Muscle of arm (tissue), 12 donors: Measurements from ENCODE around the gene NUDT4. TPM values are rescaled to one million over a fixed set of nuclear protein-coding genes. Genes with fewer than 3 reads are reported as not detected.
"Not testable (repeated sequence)": the region's sequence is repeated elsewhere in the genome, so short reads cannot be mapped to it uniquely, and the experiment has no call there.

Experiments
- DNase-seq: peaks from one replicate; pipeline ENCODE4 v3.0.0-alpha.2; 2013
- polyA plus RNA-seq, 12 donors: library from polyadenylated mRNA; unstranded; fragments of 120-200 nt; gene quantifications; one replicate each; pipeline ENCODE4 v1.2.1, GENCODE V29; 2013; ENCODE audit not compliant: insufficient read length in 12 of 12

NUDT4 gene
- polyA plus RNA-seq, 12 donors = 70.5 to 114 (median 88.6) TPM; not detected in 1

- DNase-seq = no peak
Measured at GRCh38 chr12:93425736-93426411, 48.1 kb downstream of the NUDT4 start.

GRCh38 chr12:93426412-93426805 is 48.7 kb downstream of the NUDT4 start:
- no peak for DNase-seq

DNA sequence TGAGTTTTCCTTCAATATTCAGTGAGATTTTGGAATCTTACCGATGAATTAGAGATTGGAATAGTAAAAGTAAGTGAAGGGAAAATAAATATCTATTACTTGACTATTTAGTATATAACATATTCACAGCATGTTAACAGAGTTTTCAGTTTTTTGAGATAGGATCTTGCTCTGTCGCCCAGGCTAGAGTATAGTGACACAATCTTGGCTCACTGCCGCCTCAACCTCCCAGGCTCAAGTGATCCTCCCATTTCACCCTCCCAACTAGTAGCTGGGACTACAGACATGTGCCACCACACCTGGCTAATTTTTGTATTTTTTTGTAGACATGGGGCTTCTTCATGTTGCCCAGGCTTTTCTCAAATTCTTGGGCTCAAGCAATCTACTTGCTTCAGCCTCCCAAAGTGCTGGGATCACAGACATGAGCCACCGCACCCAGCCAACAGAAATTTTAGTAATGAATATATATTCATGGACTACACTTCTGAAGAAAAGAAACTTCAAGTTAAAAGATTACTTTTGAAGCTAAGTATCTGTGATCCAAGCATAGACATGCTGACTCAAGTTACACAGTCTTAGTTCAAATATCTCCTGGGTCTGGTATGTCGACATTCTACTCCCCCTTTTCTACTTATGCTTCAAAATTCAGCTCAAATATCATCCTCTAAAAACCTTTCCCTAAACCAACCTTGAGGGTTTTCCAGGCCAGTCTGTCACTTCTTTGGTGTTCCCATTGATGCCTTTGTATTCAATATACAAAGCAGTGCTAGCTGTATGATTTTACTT is 50.2 kb downstream of the NUDT4 start:
- no peak for DNase-seq

- DNase-seq = no peak
Measured at GRCh38 chr12:93429448-93429847, 51.7 kb downstream of the NUDT4 start.

GRCh38 chr12:93429852-93430251 is 52.1 kb downstream of the NUDT4 start:
- DNase-seq = no peak

DNA sequence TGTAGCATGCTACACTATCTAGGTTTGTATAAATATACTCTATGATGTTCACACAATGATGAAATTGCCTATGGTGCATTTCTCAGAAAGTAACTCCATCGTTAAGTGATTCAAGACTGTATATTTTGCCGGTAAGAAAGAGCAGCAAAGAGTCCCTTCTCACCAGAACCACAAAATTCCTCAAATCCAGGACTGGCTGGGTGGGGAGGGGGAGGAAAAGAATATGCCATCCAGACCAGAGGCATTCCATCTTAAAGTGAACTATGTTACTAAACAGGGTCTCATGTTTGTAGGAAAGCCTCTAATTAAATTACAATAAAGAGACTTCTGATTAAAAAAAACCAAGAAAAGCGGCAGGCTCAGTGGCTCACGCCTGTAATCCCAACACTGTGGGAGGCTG is 52.6 kb downstream of the NUDT4 start:
- DNase-seq = no peak

GRCh38 chr12:93432031-93432430 is 54.3 kb downstream of the NUDT4 start:
- DNase-seq = not testable (repeated sequence)

- DNase-seq = no peak
Measured at GRCh38 chr12:93434256-93434865, 56.6 kb downstream of the NUDT4 start.

- DNase-seq = no peak
Measured at GRCh38 chr12:93438266-93439050, 60.7 kb downstream of the NUDT4 start.

GRCh38 chr12:93440043-93440835 is 62.5 kb downstream of the NUDT4 start:
- DNase-seq = no peak

DNA sequence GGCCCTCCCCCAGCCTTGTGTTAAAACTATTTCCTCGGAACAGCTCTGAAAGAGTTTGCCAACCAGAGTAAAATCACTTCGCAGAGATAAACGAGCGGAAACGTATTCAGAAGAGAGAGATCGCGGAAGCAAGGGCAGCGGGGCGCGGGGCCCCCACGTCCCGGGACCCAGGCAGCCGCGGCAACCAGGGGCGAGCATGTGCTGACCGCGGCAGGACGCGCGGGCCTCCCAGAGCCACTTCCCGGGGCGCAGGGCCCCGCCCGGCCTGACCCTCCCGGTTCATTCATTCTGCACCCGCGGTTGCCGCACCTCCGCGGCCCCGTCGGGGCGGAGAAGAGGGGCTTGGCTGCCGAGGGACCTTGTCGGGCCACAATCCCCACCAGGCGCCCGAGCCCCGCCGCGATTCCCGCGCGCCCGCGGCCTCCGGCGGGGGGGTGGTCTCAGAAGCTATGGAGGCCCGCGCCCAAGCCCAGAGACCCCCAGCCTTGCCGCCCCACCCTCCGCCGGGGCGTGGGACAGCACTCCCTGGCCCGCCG is 63.4 kb downstream of the NUDT4 start:
- DNase-seq = peak; percentile 27

GRCh38 chr12:93441617-93442410 is 64.1 kb downstream of the NUDT4 start, which contains the start of gene UBE2N:
Gene UBE2N, minus strand, starts transcription at chr12:93441947. Its CDS starts 63 bp downstream, at chr12:93441884.
- peak; percentile 93 for DNase-seq

- no peak for DNase-seq
Measured at GRCh38 chr12:93442411-93443340, 65.0 kb downstream of the NUDT4 start.

GRCh38 chr12:93443576-93443975 is 65.9 kb downstream of the NUDT4 start:
- DNase-seq = no peak

- DNase-seq = no peak
Measured at GRCh38 chr12:93447555-93448290, 70.0 kb downstream of the NUDT4 start.

DNA sequence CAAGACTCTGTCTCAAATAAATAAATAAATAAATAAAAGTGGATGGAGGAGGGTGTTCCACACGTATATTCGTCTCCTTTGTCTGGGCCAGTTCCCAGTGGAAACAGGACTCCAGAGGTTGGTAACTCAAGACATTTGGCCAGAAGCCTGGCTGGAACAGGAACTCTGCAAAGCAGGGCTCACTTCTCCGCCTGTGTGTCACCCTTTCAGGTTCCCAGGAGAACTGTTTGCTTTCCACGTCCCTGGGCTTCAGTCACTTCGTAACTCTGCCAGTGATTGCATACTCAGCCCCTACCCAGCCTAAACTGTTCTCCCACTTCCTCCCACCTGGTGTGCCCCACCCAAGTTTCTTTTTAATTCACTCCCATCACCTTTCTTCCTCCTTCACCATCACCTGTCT is 71.1 kb downstream of the NUDT4 start:
- no peak for DNase-seq

DNA sequence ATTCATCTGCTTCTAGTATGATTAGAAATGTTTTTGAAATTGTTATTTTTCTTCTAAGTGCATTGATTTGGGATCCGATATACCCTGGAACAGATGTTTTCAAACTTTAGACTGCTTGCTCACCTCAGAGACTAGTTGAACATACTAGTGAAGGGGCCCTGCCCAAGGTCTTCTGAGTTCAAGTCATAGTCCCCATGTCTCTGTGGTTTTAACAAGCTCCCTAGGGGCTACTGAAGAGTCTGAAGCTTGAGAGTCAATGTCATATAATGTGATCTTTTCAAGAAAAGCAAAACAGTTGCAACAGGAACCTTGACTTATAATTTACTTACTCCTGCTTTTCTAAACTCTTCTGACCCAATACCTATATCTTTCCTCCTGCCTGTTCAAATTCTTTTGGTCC is 71.6 kb downstream of the NUDT4 start:
- DNase-seq = no peak
